HG03558 (cell line): ENCODE results near the gene DPYD.

ENCODE experiments used
- ATAC-seq: cut with Tn5 transposase; IDR thresholded peaks from one replicate; pipeline ENCODE4 v1.9.1; 2021; ENCODE audit warnings: moderate number of reproducible peaks; ENCODE audit not compliant: unreplicated experiment; ENCODE audit errors: extremely low read depth

Gene DPYD

GRCh38 chr1:97192872-97193572 is 727.8 kb downstream of the DPYD start:
- no peak for ATAC-seq

GRCh38 chr1:97190326-97190725 is 730.5 kb downstream of the DPYD start:
- ATAC-seq: no peak

- no peak for ATAC-seq
Measured at GRCh38 chr1:97186381-97186780, 734.5 kb downstream of the DPYD start.

DNA sequence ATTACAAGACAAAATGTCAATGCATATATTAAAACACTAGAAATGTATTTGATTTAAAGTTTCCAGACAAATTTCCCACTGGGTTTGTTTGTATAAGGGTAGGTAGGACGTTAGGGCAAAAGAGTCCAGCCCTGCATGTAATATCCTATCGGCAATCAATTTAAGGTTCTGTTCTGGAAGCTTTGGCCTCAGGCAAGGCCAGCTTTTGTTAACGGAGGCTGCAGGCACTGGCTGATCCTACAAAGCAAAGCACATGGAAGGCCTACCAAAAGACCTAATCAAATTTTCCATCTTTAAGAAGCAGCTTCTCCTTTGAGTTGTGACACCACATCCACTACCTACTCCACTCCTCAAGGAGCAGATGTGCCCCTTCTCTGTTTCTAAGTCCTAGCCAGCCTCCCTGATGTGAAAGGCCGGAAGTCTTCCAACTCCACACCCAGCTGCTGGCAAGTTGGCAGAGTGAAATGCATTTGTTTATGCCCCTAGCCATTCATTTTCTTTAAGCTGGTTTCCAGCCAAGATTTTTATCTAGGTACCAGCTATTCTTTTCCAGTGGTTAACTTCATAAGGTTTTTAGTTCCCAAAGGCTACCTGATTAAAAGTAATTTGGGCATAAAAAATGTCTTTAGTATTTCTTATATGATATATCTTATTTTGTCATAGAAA is 746.7 kb downstream of the DPYD start:
- no peak for ATAC-seq

DNA sequence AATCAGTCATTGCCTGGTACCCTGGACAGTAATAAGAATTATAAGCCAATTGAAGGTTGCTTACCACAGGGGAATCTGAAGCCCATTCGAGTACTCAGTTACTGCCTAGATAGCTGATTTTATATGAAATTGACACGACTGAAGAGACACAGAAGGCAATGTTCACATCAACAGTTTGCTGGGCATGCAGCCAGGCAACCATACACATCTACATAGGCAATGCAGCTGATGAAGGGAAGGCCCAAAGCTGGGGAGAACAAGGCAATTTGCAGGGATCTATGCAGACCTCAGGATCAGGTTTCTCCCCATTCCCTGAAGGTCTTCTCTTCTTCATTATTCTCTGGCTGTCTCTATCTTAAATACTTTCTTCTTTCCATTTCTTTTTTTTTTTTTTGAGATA is 750.5 kb downstream of the DPYD start:
- ATAC-seq: no peak

- ATAC-seq: no peak
Measured at GRCh38 chr1:97168056-97168455, 752.8 kb downstream of the DPYD start.

GRCh38 chr1:97167246-97167645 is 753.6 kb downstream of the DPYD start:
- ATAC-seq: no peak

DNA sequence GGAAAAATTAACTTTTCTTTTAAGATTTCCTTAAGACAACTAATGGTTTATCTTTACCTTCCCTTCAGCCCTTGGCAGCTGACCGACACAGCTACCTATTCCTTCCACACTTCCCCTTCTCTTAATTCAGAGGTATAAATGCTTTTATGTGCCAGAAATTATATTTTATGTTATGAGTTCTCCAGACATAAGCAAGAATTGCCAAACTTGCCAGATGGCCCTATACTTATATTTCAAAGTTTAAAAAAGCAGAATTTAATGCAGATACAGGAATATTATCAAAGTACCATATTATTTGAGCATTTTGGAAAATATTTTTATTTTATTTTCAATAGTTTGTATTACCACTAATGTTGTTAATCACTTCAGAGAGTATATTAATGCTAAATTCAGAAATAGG is 754.2 kb downstream of the DPYD start:
- no peak for ATAC-seq

DNA sequence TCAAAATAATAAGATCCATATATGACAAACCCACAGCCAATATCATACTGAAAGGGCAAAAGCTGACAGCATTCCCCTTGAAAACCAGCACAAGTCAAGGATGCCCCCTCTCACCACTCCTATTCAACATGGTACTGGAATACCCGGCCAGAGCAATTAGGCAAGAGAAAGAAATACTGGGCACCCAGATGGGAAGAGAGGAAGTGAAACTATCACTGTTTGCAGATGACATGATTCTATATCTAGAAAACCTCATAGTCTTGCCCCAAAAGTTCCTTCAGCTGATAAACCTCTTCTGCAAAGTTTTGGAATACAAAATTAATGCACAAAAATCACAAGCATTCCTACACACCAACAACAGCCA is 756.6 kb downstream of the DPYD start:
- no peak for ATAC-seq

GRCh38 chr1:97163591-97164275 is 757.1 kb downstream of the DPYD start:
- peak; percentile 43 for ATAC-seq

- ATAC-seq: no peak
Measured at GRCh38 chr1:97160818-97161217, 760.0 kb downstream of the DPYD start.

DNA sequence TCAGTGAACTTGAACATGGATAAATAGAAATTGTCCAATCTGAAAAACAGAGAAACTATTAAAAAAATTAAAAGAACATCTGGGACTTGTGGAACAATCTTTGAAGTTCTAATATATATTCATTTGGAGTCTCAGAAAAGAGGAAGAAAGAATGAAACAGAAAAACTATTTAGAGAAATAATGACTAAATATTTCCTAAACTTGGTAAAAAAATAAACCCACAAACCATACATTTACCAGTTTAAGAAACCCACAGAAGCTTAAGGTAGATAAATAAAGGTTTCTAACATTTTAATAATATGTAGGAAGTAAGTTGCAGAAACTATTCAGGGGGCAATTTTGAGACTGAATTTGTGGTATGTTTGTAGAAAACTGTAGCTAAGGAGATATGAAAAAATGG is 761.5 kb downstream of the DPYD start:
- peak; percentile 63 for ATAC-seq

GRCh38 chr1:97158691-97159096 is 762.1 kb downstream of the DPYD start:
- ATAC-seq: no peak

GRCh38 chr1:97157991-97158390 is 762.8 kb downstream of the DPYD start:
- no peak for ATAC-seq

DNA sequence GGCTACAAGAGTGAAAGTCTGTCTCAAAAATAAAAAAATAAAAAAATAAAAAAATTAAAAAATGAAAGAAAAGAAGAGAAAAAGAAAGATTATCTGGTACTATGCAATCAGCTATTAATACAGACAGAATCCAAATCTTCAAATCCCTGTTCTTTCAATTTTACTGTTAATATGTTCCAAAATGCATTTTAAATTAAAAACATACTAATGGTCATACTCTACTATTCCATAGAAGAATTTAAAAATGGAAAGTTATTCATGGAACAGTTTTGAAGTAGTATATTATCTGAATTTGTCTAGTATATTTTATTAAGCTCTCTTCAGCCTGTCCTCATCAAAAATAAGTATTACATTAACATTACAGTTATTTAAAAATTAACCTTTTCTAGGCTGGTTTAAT is 769.2 kb downstream of the DPYD start:
- no peak for ATAC-seq

- no peak for ATAC-seq
Measured at GRCh38 chr1:97145321-97145956, 775.4 kb downstream of the DPYD start.

DNA sequence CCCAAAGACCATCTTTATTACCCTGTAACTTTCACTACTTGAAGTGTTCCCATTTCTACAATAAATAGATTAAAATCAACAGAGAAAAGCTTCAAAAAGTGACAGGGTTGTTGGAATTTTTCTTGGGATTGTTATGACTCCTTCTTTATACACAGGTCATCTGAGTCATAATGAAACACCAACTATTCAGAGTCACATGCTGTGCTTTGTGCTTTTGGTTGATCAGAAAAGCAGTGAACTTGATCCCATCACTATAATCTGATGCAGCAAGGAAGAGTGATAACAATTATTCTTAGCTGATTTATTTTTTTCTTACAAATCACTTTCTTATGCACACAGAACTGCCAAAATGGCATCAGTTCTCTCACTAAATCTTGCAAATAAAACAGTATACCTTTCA is 776.3 kb downstream of the DPYD start:
- no peak for ATAC-seq

- ATAC-seq: no peak
Measured at GRCh38 chr1:97143236-97143882, 777.5 kb downstream of the DPYD start.

DNA sequence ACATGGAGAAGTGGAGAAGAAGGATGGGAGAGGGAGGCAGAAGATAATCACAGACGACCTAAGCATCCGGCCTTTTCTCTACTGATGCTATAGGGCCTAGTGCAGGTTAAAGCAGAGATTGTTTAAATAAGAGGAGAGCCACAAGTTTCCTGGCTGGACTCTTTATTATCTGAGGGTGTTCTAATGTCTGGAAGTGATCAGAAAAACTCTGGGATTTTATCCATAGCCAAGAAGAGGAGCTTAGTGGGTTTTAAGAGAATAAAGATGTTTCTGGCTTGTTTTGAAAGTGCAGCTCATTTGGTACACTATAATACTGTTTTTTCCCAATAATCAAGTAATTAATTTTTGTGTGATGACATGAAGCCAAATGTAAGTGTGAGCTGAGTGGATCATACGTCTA is 780.2 kb downstream of the DPYD start:
- no peak for ATAC-seq

- no peak for ATAC-seq
Measured at GRCh38 chr1:97139512-97139911, 781.3 kb downstream of the DPYD start.
